IMR-90 (cell line): ENCODE data around the gene PIK3R5. TPM values are rescaled to one million over a fixed set of nuclear protein-coding genes. Genes with fewer than 3 reads are reported as not detected.

Source experiments
- ATAC-seq: fragments of 200-7000 bp; cut with Tn5 transposase; 2 replicates; pipeline ENCODE4 v1.9.1; 2020; ENCODE audit warnings: low read depth, mild to moderate bottlenecking, moderate library complexity
- BruUV-seq: library from RNA; stranded (reverse); fragments of 400-500 nt; replicated peaks from 2 replicates; lab custom pipeline; 2021; lab: Mats Ljungman, UMichigan
- CTCF ChIA-PET: fragments of 300-600 bp; formaldehyde crosslinking; extraction: SDS; loops from one replicate; lab custom pipeline; 2021; ENCODE audit warnings: antibody characterized with exemption; lab: Yijun Ruan, JAX
- POLR2A ChIA-PET: fragments of 300-600 bp; sonication (Branson Sonifier 250); formaldehyde crosslinking; loops from one replicate; lab custom pipeline; 2022; ENCODE audit warnings: antibody characterized with exemption; ENCODE audit not compliant: unreplicated experiment; lab: Charles Lee
- DNase-seq: peaks from one replicate; pipeline ENCODE4 v3.0.0; 2013
- H2AFZ ChIP-seq: replicated peaks from 2 replicates; pipeline ENCODE3; 2013; ENCODE audit warnings: low read length, mild to moderate bottlenecking; ENCODE audit not compliant: poor library complexity
- H2AK5ac ChIP-seq: 2 replicates; pipeline ENCODE4 v1.6.1; 2013; ENCODE audit warnings: low read depth, low read length, inconsistent platforms
- H2AK9ac ChIP-seq: replicated peaks from 2 replicates; pipeline ENCODE3; 2013; ENCODE audit warnings: mild to moderate bottlenecking, low read depth, low read length, moderate library complexity; ENCODE audit not compliant: poor library complexity
- H2BK120ac ChIP-seq: 2 replicates; pipeline ENCODE4 v1.6.1; 2013; ENCODE audit warnings: low read depth, low read length, inconsistent platforms
- H2BK15ac ChIP-seq: 3 replicates; pipeline ENCODE4 v1.6.1; 2013; ENCODE audit warnings: low read depth, low read length, inconsistent platforms
- H2BK20ac ChIP-seq: 2 replicates; pipeline ENCODE4 v1.6.1; 2013; ENCODE audit warnings: low read depth, mild to moderate bottlenecking, inconsistent platforms, low read length, moderate library complexity
- H2BK5ac ChIP-seq: 2 replicates; pipeline ENCODE4 v1.6.1; 2013; ENCODE audit warnings: mild to moderate bottlenecking, low read depth, low read length, inconsistent platforms; ENCODE audit not compliant: poor library complexity, severe bottlenecking
- H3K14ac ChIP-seq: replicated peaks from 2 replicates; pipeline ENCODE4 v1.6.1; 2013; ENCODE audit warnings: low read depth, low read length, inconsistent platforms
- H3K18ac ChIP-seq: 2 replicates; pipeline ENCODE4 v1.6.1; 2013; ENCODE audit warnings: low read depth, low read length, control low read depth
- H3K23ac ChIP-seq: 2 replicates; pipeline ENCODE4 v1.6.1; 2013; ENCODE audit warnings: low read depth, low read length, inconsistent platforms
- H3K27ac ChIP-seq: 2 replicates; pipeline ENCODE4 v1.5.1; 2013; ENCODE audit warnings: mild to moderate bottlenecking, control low read depth, low read length; ENCODE audit not compliant: insufficient read depth
- H3K27me3 ChIP-seq: 2 replicates; pipeline ENCODE4 v1.6.1; 2013; ENCODE audit warnings: low read length; ENCODE audit not compliant: control insufficient read depth, insufficient read depth
- H3K36me3 ChIP-seq: 2 replicates; pipeline ENCODE4 v1.6.1; 2013; ENCODE audit warnings: low read length, mixed read lengths; ENCODE audit not compliant: control insufficient read depth, insufficient read depth
- H3K4ac ChIP-seq: 2 replicates; pipeline ENCODE4 v1.6.1; 2013; ENCODE audit warnings: low read depth, low read length, inconsistent platforms
- H3K4me1 ChIP-seq: 2 replicates; pipeline ENCODE4 v1.6.1; 2013; ENCODE audit warnings: low read length, mixed read lengths; ENCODE audit not compliant: control insufficient read depth, insufficient read depth
- H3K4me2 ChIP-seq: 2 replicates; pipeline ENCODE4 v1.6.1; 2013; ENCODE audit warnings: low read depth, mild to moderate bottlenecking, control low read depth, low read length, moderate library complexity
- H3K4me3 ChIP-seq: 2 replicates; pipeline ENCODE4 v1.5.1; 2013; ENCODE audit warnings: low read depth, mild to moderate bottlenecking, control low read depth, low read length, moderate library complexity; ENCODE audit not compliant: insufficient read depth
- H3K56ac ChIP-seq: 2 replicates; pipeline ENCODE4 v1.6.1; 2013; ENCODE audit warnings: low read length, inconsistent platforms; ENCODE audit not compliant: insufficient read depth; ENCODE audit errors: extremely low read depth
- H3K79me1 ChIP-seq, 2 experiments: 2 replicates each; pipeline ENCODE4 v1.6.1; 2013; ENCODE audit warnings: low read length in 2 of 2, inconsistent platforms in 1 of 2, low read depth in 1 of 2
- H3K9ac ChIP-seq: 2 replicates; pipeline ENCODE4 v1.6.1; 2013; ENCODE audit warnings: low read depth, low read length, control low read depth
- H3K9me1 ChIP-seq: 2 replicates; pipeline ENCODE4 v1.6.1; 2013; ENCODE audit warnings: low read length, inconsistent platforms; ENCODE audit not compliant: insufficient read depth
- H3K9me3 ChIP-seq: 2 replicates; pipeline ENCODE4 v1.6.1; 2013; ENCODE audit warnings: low read length; ENCODE audit not compliant: control insufficient read depth, insufficient read depth
- H4K20me1 ChIP-seq: 2 replicates; pipeline ENCODE4 v1.6.1; 2013; ENCODE audit warnings: low read length, inconsistent platforms; ENCODE audit not compliant: insufficient read depth
- H4K5ac ChIP-seq: 2 replicates; pipeline ENCODE4 v1.6.1; 2013; ENCODE audit warnings: mild to moderate bottlenecking, low read depth, low read length, control low read depth
- H4K8ac ChIP-seq, 2 experiments: 2 replicates each; pipeline ENCODE4 v1.6.1; 2013; ENCODE audit warnings: low read depth in 2 of 2, low read length in 2 of 2, control low read depth in 1 of 2, inconsistent platforms in 1 of 2
- H4K91ac ChIP-seq: 2 replicates; pipeline ENCODE4 v1.6.1; 2013; ENCODE audit warnings: low read depth, low read length, inconsistent platforms; ENCODE audit not compliant: insufficient read depth
- MAZ ChIP-seq: IDR thresholded peaks from 2 replicates; pipeline ENCODE4 v1.6.1; 2012; ENCODE audit warnings: low read depth, mild to moderate bottlenecking, low read length, improper control_type of control experiment, moderate library complexity, borderline replicate concordance
- POLR2A ChIP-seq: IDR thresholded peaks from 2 replicates; pipeline ENCODE4 v1.6.1; 2012; ENCODE audit warnings: mild to moderate bottlenecking, low read depth, low read length
- WGBS, 2 experiments: methylation state at CpG; one replicate each; pipeline versions ENCODE4 v1.1.5 to v1.1.7; 2013; ENCODE audit warnings: missing lambda C conversion rate in 2 of 2; ENCODE audit not compliant: insufficient read length in 1 of 2; ENCODE audit errors: extremely low coverage in 2 of 2; 5-methylcytosine and 5-hydroxymethylcytosine counted together
- dilution Hi-C: fragments of 300-500 bp; cut with HindIII; formaldehyde crosslinking; loops from one replicate; pipeline ENCODE4 v1.14.3; 2018; ENCODE audit warnings: low sequenced_read_pairs; ENCODE audit not compliant: unreplicated experiment
- in situ Hi-C: fragments of 300-500 bp; cut with MboI; formaldehyde crosslinking; loops from 3 replicates; pipeline ENCODE4 v1.14.3; 2019; ENCODE audit warnings: low sequenced_read_pairs, inconsistent platforms, mixed read lengths
- intact Hi-C: fragments of 100-400 bp; cut with micrococcal nuclease; formaldehyde crosslinking; loops from 2 replicates; pipeline ENCODE4 v1.10.0; 2022
- polyA plus RNA-seq, 3 experiments: library from polyadenylated mRNA; depleted of rRNA; stranded (reverse); fragments of >200 nt; gene quantifications; 2 replicates each; pipeline ENCODE4 v1.2.3, GENCODE V29; 2012; ENCODE audit warnings: low replicate concordance in 1 of 3
- total RNA-seq: library from RNA; depleted of rRNA; stranded (reverse); fragments of >200 nt; gene quantifications from 2 replicates; pipeline ENCODE4 v1.2.3, GENCODE V29; 2012

PIK3R5 gene
- total and polyA plus RNA-seq, 2 of the 4 experiments (the other 2 are of a cell fraction): not detected

DNA sequence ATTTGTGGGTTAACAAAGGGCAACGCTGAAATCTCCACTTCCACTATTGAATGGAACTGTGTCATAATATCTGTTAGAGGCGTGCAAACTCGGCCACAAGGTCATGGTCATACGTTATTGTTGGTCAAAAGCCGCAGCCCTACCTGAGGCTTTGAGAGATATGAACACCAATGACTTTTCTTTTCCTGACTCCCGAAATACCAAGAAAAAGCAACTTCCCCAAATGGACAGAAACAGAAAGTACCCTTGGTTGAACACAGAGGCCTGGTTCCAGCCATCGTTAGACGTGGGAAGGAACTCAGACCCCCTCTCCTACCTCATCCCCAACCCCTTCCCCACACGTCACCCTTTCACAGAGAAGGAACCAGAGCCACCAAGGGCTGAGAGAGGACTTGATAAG, 1.4 kb upstream of the PIK3R5 start:
- no peak overlapping the region for H4K5ac ChIP-seq
- no peak overlapping the region for H2BK5ac ChIP-seq
- H3K9ac ChIP-seq: no peak overlapping the region
- H2BK15ac ChIP-seq: no peak overlapping the region
- BruUV-seq: no TSS peak
- no peak overlapping the region for H2AK9ac ChIP-seq
- TF ChIP-seq MAZ (no peak), POLR2A (no peak)
- H2BK120ac ChIP-seq: no peak overlapping the region
- H3K56ac ChIP-seq: no peak overlapping the region
- no peak overlapping the region for H4K91ac ChIP-seq
- intact Hi-C loops: no loop called here
- WGBS, 2 experiments: 65% methylated on average over 2 of the region's 9 CpGs; no CpG with 5 or more reads in 1 of the 2 experiments
- H3K9me1 ChIP-seq: no peaks in the 10 kb centered on the region
- H3K4me1 ChIP-seq: no peaks in the 10 kb centered on the region
- in situ Hi-C loops: no loop called here
- CTCF ChIA-PET: no interaction called here
- no peak overlapping the region for H2AK5ac ChIP-seq
- H3K4ac ChIP-seq: no peak overlapping the region
- no peak overlapping the region for H3K27ac ChIP-seq
- H4K20me1 ChIP-seq: no peaks in the 10 kb centered on the region
- no peak overlapping the region for H4K8ac ChIP-seq
- H3K14ac ChIP-seq: no peak overlapping the region
- H3K36me3 ChIP-seq: no peaks in the 10 kb centered on the region
- dilution Hi-C loops: no loop called here
- peaks cover 9% of the 10 kb centered on the region for H3K9me3 ChIP-seq
- ATAC-seq: no peak
- H2BK20ac ChIP-seq: no peak overlapping the region
- no peak overlapping the region for H3K4me2 ChIP-seq
- no peak for DNase-seq
- no peaks in the 10 kb centered on the region for H3K79me1 ChIP-seq
- no peak overlapping the region for H2AFZ ChIP-seq
- H3K4me3 ChIP-seq: no peak overlapping the region
- no peak overlapping the region for H3K23ac ChIP-seq
- no peak overlapping the region for H3K18ac ChIP-seq
- POLR2A ChIA-PET: no interaction called here
- H3K27me3 ChIP-seq: no peaks in the 10 kb centered on the region
